Tibial nerve (tissue), 4 donors: ENCODE measurements around the gene QSOX1.

Source experiments
- EP300 ChIP-seq, 2 donors: sonication (generic); formaldehyde crosslinking; IDR thresholded peaks; one replicate each; pipeline ENCODE4 v1.6.1; 2017; ENCODE audit warnings: antibody characterized with exemption in 2 of 2, mild to moderate bottlenecking in 1 of 2
- POLR2A ChIP-seq, 2 donors: fragments of 450-650 bp; IDR thresholded peaks; one replicate each; pipeline ENCODE4 v1.6.1; 2017; ENCODE audit warnings: antibody characterized with exemption in 2 of 2, mild to moderate bottlenecking in 2 of 2, moderate library complexity in 2 of 2
- TF ChIP-seq, protein P1 (sequence below), 5 experiments: fragments of 200-600 bp in 3 of 5; fragments of 450-650 bp in 2 of 5; sonication (generic) in 3 of 5; IDR thresholded peaks; one replicate each; pipeline ENCODE4 v1.5.1; 2016 to 2019; ENCODE audit warnings: antibody characterized with exemption in 5 of 5, mild to moderate bottlenecking in 3 of 5, moderate library complexity in 2 of 5

- TF ChIP-seq, protein P1, sequence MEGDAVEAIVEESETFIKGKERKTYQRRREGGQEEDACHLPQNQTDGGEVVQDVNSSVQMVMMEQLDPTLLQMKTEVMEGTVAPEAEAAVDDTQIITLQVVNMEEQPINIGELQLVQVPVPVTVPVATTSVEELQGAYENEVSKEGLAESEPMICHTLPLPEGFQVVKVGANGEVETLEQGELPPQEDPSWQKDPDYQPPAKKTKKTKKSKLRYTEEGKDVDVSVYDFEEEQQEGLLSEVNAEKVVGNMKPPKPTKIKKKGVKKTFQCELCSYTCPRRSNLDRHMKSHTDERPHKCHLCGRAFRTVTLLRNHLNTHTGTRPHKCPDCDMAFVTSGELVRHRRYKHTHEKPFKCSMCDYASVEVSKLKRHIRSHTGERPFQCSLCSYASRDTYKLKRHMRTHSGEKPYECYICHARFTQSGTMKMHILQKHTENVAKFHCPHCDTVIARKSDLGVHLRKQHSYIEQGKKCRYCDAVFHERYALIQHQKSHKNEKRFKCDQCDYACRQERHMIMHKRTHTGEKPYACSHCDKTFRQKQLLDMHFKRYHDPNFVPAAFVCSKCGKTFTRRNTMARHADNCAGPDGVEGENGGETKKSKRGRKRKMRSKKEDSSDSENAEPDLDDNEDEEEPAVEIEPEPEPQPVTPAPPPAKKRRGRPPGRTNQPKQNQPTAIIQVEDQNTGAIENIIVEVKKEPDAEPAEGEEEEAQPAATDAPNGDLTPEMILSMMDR (IDR thresholded peaks at IDR 0.05): peak in 1 of 5 experiments; percentile 33
- TF ChIP-seq POLR2A (IDR thresholded peaks at IDR 0.05) (no peak), EP300 (IDR thresholded peaks at IDR 0.05) (no peak)
Measured at GRCh38 chr1:180181048-180181447, 26.4 kb downstream of the QSOX1 start.
